OCI-LY1 (cell line): ENCODE measurements around the gene PADI1.

Experiments
- EZH2 ChIP-seq: fragments of 200-600 bp; sonication (generic), shearing (Covaris generic); IDR thresholded peaks from 2 replicates; pipeline ENCODE4 v1.8.0; 2017; ENCODE audit warnings: borderline replicate concordance, mixed run types, mild to moderate bottlenecking, antibody characterized with exemption, low read length, moderate library complexity, mixed read lengths
- TF ChIP-seq, protein P1 (sequence below): fragments of 200-600 bp; sonication (generic), shearing (Covaris generic); IDR thresholded peaks from 2 replicates; pipeline ENCODE4 v1.5.1; 2017; ENCODE audit warnings: mild to moderate bottlenecking, antibody characterized with exemption, low read length, moderate library complexity, mixed read lengths

DNA sequence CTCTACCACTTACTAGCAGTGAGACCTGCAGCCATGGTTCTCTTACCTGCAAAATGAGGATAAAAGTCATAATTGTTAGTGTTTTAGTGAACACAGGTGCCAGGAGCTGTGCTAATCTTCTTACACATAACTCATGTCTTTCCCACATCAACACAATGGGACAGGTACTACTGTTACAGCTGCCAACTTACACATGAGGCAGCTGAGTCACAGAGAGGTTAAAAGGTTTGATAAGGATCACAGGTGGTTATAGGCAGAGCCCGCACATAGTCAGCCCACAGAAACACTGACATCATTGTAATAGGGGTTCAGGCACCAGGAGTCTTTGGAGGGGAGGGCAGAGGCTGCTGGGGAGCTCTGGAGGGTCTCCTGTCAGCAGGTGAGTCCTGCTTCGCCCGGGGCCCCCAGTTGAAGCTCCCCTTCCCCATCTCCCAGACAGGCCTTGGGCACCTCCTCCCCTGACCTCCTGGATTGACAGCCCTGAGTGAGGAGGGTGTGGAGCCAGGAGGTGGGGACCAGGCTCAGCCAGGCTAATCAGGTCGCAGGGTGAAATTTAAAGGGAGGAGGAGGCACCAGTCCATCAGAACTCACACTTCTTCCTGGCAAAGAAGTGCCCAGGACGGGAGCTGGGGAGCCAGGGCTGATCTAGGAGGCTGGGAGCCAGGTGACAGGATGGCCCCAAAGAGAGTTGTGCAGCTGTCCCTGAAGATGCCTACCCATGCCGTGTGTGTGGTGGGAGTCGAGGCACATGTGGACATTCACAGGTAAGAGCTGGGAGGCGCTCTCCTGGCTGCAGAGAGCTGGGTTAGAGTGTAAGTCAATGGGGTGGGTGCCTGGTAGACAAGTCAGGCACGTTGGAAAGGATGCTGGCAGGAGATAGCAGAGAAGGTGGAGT lies at the start of gene PADI1:
- TF ChIP-seq, protein P1, sequence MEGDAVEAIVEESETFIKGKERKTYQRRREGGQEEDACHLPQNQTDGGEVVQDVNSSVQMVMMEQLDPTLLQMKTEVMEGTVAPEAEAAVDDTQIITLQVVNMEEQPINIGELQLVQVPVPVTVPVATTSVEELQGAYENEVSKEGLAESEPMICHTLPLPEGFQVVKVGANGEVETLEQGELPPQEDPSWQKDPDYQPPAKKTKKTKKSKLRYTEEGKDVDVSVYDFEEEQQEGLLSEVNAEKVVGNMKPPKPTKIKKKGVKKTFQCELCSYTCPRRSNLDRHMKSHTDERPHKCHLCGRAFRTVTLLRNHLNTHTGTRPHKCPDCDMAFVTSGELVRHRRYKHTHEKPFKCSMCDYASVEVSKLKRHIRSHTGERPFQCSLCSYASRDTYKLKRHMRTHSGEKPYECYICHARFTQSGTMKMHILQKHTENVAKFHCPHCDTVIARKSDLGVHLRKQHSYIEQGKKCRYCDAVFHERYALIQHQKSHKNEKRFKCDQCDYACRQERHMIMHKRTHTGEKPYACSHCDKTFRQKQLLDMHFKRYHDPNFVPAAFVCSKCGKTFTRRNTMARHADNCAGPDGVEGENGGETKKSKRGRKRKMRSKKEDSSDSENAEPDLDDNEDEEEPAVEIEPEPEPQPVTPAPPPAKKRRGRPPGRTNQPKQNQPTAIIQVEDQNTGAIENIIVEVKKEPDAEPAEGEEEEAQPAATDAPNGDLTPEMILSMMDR = no peak
- no peak for TF ChIP-seq EZH2
